ENCODE measurements around the gene ZNF804B. TPM values are rescaled to one million over a fixed set of nuclear protein-coding genes. Genes with fewer than 3 reads are reported as not detected.

ZNF804B gene
- total and polyA plus RNA-seq, 9 of the 15 experiments (the other 6 are each of a cell fraction or from before 2014, with no cell fraction given) = 0.04 to 0.22 (median 0.09) TPM; not detected in 6

GRCh38 chr7:89170628-89171027 lies 411.1 kb downstream of the ZNF804B start:
- in situ Hi-C loops (cut with MboI) = no loop called here
- no peaks in the 10 kb centered on the region for H3K36me3 ChIP-seq (ENCODE audit: control insufficient read depth, insufficient read depth, low read length)
- no peaks in the 10 kb centered on the region for H4K20me1 ChIP-seq (replicated peaks; ENCODE audit: control insufficient read depth, insufficient read depth, low read length)
- no TSS peak for BruUV-seq (replicated peaks)
- no peak overlapping the region for H3K27ac ChIP-seq (ENCODE audit: extremely low read depth, low read depth, low read length)
- no peaks in the 10 kb centered on the region for H3K79me2 ChIP-seq (ENCODE audit: control insufficient read depth, insufficient read depth, low read length)
- H3K4me1 ChIP-seq (replicated peaks in 1 of 2; ENCODE audit: control insufficient read depth in 2 of 2, insufficient read depth in 2 of 2, low read length in 2 of 2) = no peaks in the 10 kb centered on the region
- POLR2A ChIA-PET = no interaction called here
- CTCF ChIA-PET (ENCODE audit: low intra/inter-chr PET ratio) = no interaction called here
- no peak for DNase-seq (ENCODE audit: extremely low read depth in 1 of 4, low spot score in 3 of 4)
- intact Hi-C loops (cut with micrococcal nuclease) = no loop called here
- H3K4me3 ChIP-seq = no peak overlapping the region
- ATAC-seq = no peak
- no peak overlapping the region for H3K9ac ChIP-seq (ENCODE audit: insufficient read depth in 1 of 2, low read depth in 2 of 2, low read length in 2 of 2)
- no peak for FAIRE-seq
- no peaks in the 10 kb centered on the region for H3K9me3 ChIP-seq (replicated peaks; ENCODE audit: control insufficient read depth, insufficient read depth, low read depth, low read length)
- TF ChIP-seq BMI1 (IDR thresholded peaks at IDR 0.05; ENCODE audit: low read length) (no peak), ZNF561 (CRISPR knock-in tag; conservative IDR thresholded peaks at IDR 0.05) (no peak), C11orf30 (IDR thresholded peaks at IDR 0.05; ENCODE audit: low read depth) (no peak), GMEB1 (CRISPR knock-in tag; IDR thresholded peaks at IDR 0.05) (no peak), HNRNPL (IDR thresholded peaks at IDR 0.05; ENCODE audit: low read depth, low read length) (no peak), STAT5A (IDR thresholded peaks at IDR 0.05; ENCODE audit: borderline replicate concordance, low read length) (no peak), GABPA (tag; conservative IDR thresholded peaks at IDR 0.05; ENCODE audit: low read depth) (no peak)
- H3K9me1 ChIP-seq (ENCODE audit: control insufficient read depth, insufficient read depth, low read length) = no peaks in the 10 kb centered on the region
- no peak overlapping the region for H2AFZ ChIP-seq (ENCODE audit: low read depth, low read length)
- no peaks in the 10 kb centered on the region for H3K27me3 ChIP-seq (ENCODE audit: control insufficient read depth in 2 of 2, insufficient read depth in 2 of 2, low read length in 2 of 2)
- no peak overlapping the region for H3K4me2 ChIP-seq (ENCODE audit: insufficient read depth, low read length)
- 0% methylated on average over 1 of the region's 1 CpG for WGBS (ENCODE audit: insufficient coverage, low coverage, missing lambda C conversion rate)

All from K562 (cell line).